HG02884 (cell line): ENCODE measurements around the gene CUZD1.

ENCODE experiments used
- ATAC-seq: cut with Tn5 transposase; IDR thresholded peaks from one replicate; pipeline ENCODE4 v1.9.1; 2021; ENCODE audit warnings: mild to moderate bottlenecking, moderate library complexity; ENCODE audit not compliant: unreplicated experiment

CUZD1 gene

GRCh38 chr10:122855745-122856144 lies 10.1 kb upstream of the CUZD1 start:
- ATAC-seq = no peak

GRCh38 chr10:122854648-122855047 lies 9.0 kb upstream of the CUZD1 start:
- no peak for ATAC-seq

GRCh38 chr10:122853665-122854313 lies 8.1 kb upstream of the CUZD1 start:
- no peak for ATAC-seq

GRCh38 chr10:122852261-122852660 lies 6.6 kb upstream of the CUZD1 start:
- ATAC-seq = no peak

GRCh38 chr10:122850705-122851640 lies 5.3 kb upstream of the CUZD1 start:
- no peak for ATAC-seq

- ATAC-seq = no peak
Measured at GRCh38 chr10:122849900-122850605, 4.4 kb upstream of the CUZD1 start.

- ATAC-seq = no peak
Measured at GRCh38 chr10:122849090-122849489, 3.4 kb upstream of the CUZD1 start.

- no peak for ATAC-seq
Measured at GRCh38 chr10:122847782-122848604, 2.3 kb upstream of the CUZD1 start.

- no peak for ATAC-seq
Measured at GRCh38 chr10:122844146-122844545, 1.5 kb downstream of the CUZD1 start.

GRCh38 chr10:122841569-122841968 lies 4.1 kb downstream of the CUZD1 start:
- ATAC-seq = no peak

GRCh38 chr10:122839505-122839904 lies 6.2 kb downstream of the CUZD1 start:
- no peak for ATAC-seq

GRCh38 chr10:122838880-122839279 lies 6.8 kb downstream of the CUZD1 start:
- ATAC-seq = no peak

GRCh38 chr10:122835908-122836307 lies 9.7 kb downstream of the CUZD1 start:
- no peak for ATAC-seq

- ATAC-seq = no peak
Measured at GRCh38 chr10:122830965-122831353, 14.7 kb downstream of the CUZD1 start.

GRCh38 chr10:122830273-122830964 lies 15.2 kb downstream of the CUZD1 start:
- ATAC-seq = no peak

- no peak for ATAC-seq
Measured at GRCh38 chr10:122829454-122829853, 16.2 kb downstream of the CUZD1 start.

GRCh38 chr10:122828716-122829255 lies 16.9 kb downstream of the CUZD1 start:
- no peak for ATAC-seq

- ATAC-seq = no peak
Measured at GRCh38 chr10:122827302-122827701, 18.4 kb downstream of the CUZD1 start.

GRCh38 chr10:122822973-122823690 lies 22.5 kb downstream of the CUZD1 start:
- no peak for ATAC-seq
